Measurements from ENCODE around the gene IFNL2. TPM values are rescaled to one million over a fixed set of nuclear protein-coding genes. Genes with fewer than 3 reads are reported as not detected.

IFNL2 gene
- total and polyA plus RNA-seq, 9 of the 15 experiments (the other 6 are each of a cell fraction or from before 2014, with no cell fraction given) = not detected

- TF ChIP-seq PATZ1 (CRISPR knock-in tag; IDR thresholded peaks at IDR 0.05; ENCODE audit: borderline replicate concordance) (no peak), ZNF277 (CRISPR knock-in tag; IDR thresholded peaks at IDR 0.05; ENCODE audit: borderline replicate concordance) (no peak), ATF6 (CRISPR knock-in tag; IDR thresholded peaks at IDR 0.05) (no peak), ATF7 (IDR thresholded peaks at IDR 0.05) (no peak), CTCF (IDR thresholded peaks at IDR 0.05 in 2 of 3, conservative IDR thresholded peaks at IDR 0.05 in 1 of 3; ENCODE audit: insufficient read depth in 2 of 3, low read depth in 1 of 3, low read length in 3 of 3) (no peak), ZNF280A (IDR thresholded peaks at IDR 0.05; ENCODE audit: low read depth, partially characterized antibody) (no peak)
Observed at GRCh38 chr19:39318071-39318470, 49.9 kb downstream of the IFNL2 start (continued).

Data from K562 (cell line).